ENCODE results near the gene PRDM7.
"Not testable (repeated sequence)": the region's sequence is repeated elsewhere in the genome, so short reads cannot be mapped to it uniquely, and the experiment has no call there.

PRDM7 gene

DNA sequence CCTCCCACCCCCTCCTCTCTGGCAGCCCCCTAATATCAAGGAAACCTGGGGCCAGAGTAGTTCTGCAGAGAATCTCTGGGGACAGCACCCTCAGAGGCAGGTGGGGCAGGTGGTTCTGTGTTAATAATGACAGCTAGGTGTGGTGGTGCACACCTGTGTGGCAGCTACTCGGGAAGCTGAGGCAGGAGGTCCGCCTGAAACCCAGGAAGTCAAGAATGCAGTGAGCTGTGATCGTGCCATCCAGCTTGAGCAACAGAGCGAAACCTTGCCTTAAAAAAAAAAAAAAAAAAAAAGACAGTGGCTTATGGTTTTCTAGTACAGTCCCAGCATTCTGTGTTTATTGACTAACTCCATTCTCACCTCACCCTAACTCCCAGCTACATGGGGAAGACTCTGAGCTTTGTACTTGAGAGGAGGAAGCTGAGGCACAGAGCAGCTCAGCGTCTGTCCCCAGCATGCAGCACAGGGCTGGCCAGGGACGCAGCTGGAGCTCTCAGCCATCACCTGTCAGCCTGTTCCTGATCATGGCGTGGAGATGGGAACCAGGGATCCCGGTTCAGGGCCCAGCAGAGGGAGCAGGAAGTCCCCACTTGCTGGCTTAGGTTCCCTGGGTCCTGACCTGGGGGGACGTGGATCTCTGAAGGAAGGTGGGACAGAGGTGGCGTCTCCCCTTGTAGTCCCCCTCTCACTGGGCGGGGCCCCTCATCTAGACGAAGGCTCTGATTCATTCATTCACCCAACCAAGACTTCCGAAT is 64.0 kb downstream of the PRDM7 start:
- no peak for DNase-seq (ENCODE audit: low spot score)

GRCh38 chr16:90011908-90012501 is 65.1 kb downstream of the PRDM7 start:
- no peak for DNase-seq (ENCODE audit: low spot score)

DNA sequence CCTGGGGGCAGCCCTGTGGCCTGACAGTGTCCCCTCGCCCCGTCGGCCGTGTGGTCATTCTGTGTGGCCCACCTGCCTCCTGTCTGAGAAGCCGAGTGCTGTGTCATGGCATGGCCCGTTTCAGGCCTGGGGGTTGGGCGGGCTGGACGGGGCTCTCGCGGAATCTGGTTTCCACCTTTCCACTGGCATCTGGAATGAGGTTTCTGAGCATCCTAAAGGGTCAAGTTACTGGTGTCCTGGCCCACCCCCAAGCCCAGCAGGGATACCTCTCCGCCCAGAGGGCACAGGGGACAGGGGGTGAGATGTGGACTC is 65.7 kb downstream of the PRDM7 start:
- no peak for DNase-seq (ENCODE audit: low spot score)

- DNase-seq (ENCODE audit: low spot score) = no peak
Measured at GRCh38 chr16:90010676-90011507, 66.2 kb downstream of the PRDM7 start.

DNA sequence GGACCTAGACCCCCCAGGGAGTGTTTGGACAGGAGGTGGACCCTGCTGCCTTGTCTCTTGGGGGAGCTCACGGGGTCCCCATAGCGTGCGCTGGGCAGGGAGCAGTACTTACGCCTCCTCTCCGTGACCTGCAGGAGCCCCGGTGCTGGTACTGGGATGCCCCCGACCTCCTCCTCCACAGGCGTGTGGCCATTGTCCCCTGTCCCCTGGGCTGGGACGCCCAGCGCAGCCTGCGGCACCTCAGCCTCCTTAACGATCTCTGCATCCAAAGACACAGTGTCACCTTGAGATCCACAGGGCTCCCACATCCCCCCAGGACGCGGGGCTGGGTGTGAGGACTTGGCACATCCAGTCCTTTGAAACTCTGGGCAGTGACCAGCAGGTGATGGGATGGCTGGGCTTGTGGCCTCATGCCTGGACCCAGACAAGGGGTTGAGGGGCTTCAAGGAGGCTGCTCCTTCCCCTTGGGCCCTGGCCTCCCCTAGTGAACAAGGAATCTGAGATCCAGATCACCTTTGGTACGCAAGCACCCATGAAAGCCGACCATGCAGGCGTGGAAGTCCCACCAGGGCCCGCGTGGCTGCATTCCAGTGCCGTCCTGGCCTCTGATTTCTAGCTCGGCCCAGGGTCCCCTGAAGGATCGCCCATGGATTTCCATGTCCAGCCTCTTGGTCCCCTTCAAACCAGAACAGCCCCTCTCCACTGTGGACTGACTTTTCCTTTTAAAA is 67.8 kb downstream of the PRDM7 start:
- DNase-seq (ENCODE audit: low spot score) = no peak

DNA sequence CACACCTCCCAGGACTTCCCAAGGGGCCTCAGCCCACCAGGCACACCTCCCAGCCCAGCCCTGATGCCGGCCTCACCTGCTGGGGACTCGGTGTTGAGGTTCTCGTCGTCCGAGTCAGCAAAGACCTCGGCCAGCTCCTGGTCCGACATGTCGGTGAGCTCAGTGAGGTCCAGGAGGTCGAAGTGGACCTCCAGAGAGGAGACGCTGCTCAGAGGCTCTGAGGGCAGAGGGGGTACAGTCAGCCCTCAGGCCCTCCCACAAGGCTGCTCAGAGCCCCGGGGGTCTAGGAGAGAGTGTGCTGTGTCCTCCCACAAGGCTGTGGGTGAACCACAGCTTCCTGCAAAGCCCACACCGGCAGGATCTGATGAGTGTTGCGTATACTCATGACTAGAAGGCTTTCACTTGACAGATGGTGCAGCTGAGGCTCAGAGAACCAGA is 68.4 kb downstream of the PRDM7 start:
- no peak for DNase-seq (ENCODE audit: low spot score)

- not testable (repeated sequence) for DNase-seq (ENCODE audit: low spot score)
Measured at GRCh38 chr16:90007635-90008234, 69.4 kb downstream of the PRDM7 start.

GRCh38 chr16:90007015-90007414 is 70.1 kb downstream of the PRDM7 start:
- no peak for DNase-seq (ENCODE audit: low spot score)
